Progenitor cell of endocrine pancreas (in vitro differentiated cells): ENCODE data around the gene B3GALT4. TPM values are rescaled to one million over a fixed set of nuclear protein-coding genes. Genes with fewer than 3 reads are reported as not detected.
"Not testable (repeated sequence)": the region's sequence is repeated elsewhere in the genome, so short reads cannot be mapped to it uniquely, and the experiment has no call there.

Experiments used
- DNase-seq: peaks from one replicate; pipeline ENCODE4 v3.0.0; 2021; ENCODE audit warnings: low spot score; ENCODE audit not compliant: unreplicated experiment
- H3K27ac Mint-ChIP-seq: 2 replicates; pipeline ENCODE4 v1.8.0; 2021; ENCODE audit warnings: mild to moderate bottlenecking, moderate library complexity, mixed read lengths
- H3K27me3 Mint-ChIP-seq: 2 replicates; pipeline ENCODE4 v1.8.0; 2021; ENCODE audit warnings: mixed read lengths
- H3K36me3 Mint-ChIP-seq: 2 replicates; pipeline ENCODE4 v1.8.0; 2022; ENCODE audit warnings: mixed read lengths; ENCODE audit not compliant: insufficient read depth
- H3K4me1 Mint-ChIP-seq: 2 replicates; pipeline ENCODE4 v1.8.0; 2021; ENCODE audit warnings: low read depth, mixed read lengths
- H3K4me3 Mint-ChIP-seq: 2 replicates; pipeline ENCODE4 v1.8.0; 2021; ENCODE audit warnings: low read depth, mild to moderate bottlenecking, moderate library complexity, mixed read lengths
- H3K9me3 Mint-ChIP-seq: 2 replicates; pipeline ENCODE4 v1.8.0; 2021; ENCODE audit warnings: low read depth, mixed read lengths
- CTCF ChIP-seq: fragments of 200-600 bp; sonication (generic); IDR thresholded peaks from one replicate; pipeline ENCODE4 v1.5.0; 2021; ENCODE audit warnings: antibody characterized with exemption, mild to moderate bottlenecking; ENCODE audit not compliant: unreplicated experiment
- total RNA-seq: library from RNA; stranded (reverse); gene quantifications from 2 replicates; pipeline ENCODE4 v1.2.1, GENCODE V29; 2021

B3GALT4 gene
- total RNA-seq, 1 donor from 2014 or later: 5.7 TPM

GRCh38 chr6:33280539-33280938 is 3.6 kb downstream of the B3GALT4 start:
- Mint-ChIP-seq H3K27ac (no peak overlapping the region), H3K4me1 (peaks cover 9% of the 10 kb centered on the region), H3K4me3 (no peak overlapping the region)

GRCh38 chr6:33285214-33285613 is 8.3 kb downstream of the B3GALT4 start:
- H3K36me3 Mint-ChIP-seq: peaks cover 12% of the 10 kb centered on the region
- not testable (repeated sequence) for H3K4me3 Mint-ChIP-seq, H3K27ac Mint-ChIP-seq, H3K9me3 Mint-ChIP-seq, H3K27me3 Mint-ChIP-seq, DNase-seq
- H3K4me1 Mint-ChIP-seq: peaks cover 18% of the 10 kb centered on the region

More at GRCh38 chr6:33280539-33280938, 3.6 kb downstream of the B3GALT4 start:
- Mint-ChIP-seq H3K9me3 (no peaks in the 10 kb centered on the region), H3K27me3 (no peaks in the 10 kb centered on the region), H3K36me3 (peaks cover 10% of the 10 kb centered on the region)
- TF ChIP-seq CTCF: no peak
- no peak for DNase-seq

GRCh38 chr6:33286946-33287914 is 10.3 kb downstream of the B3GALT4 start:
- H3K4me3 Mint-ChIP-seq: peak overlapping the region; percentile 97
- no peak for DNase-seq
- peaks cover 12% of the 10 kb centered on the region for H3K36me3 Mint-ChIP-seq
- H3K9me3 Mint-ChIP-seq: no peaks in the 10 kb centered on the region
- TF ChIP-seq CTCF: no peak
- no peak overlapping the region for H3K27ac Mint-ChIP-seq
- H3K27me3 Mint-ChIP-seq: no peaks in the 10 kb centered on the region
- peaks cover 25% of the 10 kb centered on the region for H3K4me1 Mint-ChIP-seq

GRCh38 chr6:33288141-33288920 is 11.4 kb downstream of the B3GALT4 start:
- no peak for TF ChIP-seq CTCF
- H3K27me3 Mint-ChIP-seq: no peaks in the 10 kb centered on the region
- peaks cover 25% of the 10 kb centered on the region for H3K4me1 Mint-ChIP-seq
- H3K4me3 Mint-ChIP-seq: peak overlapping the region; percentile 97
- peaks cover 10% of the 10 kb centered on the region for H3K36me3 Mint-ChIP-seq
- DNase-seq: no peak
- peak overlapping the region; percentile 95 for H3K27ac Mint-ChIP-seq
- no peaks in the 10 kb centered on the region for H3K9me3 Mint-ChIP-seq

- Mint-ChIP-seq H3K27ac (peak within 1 kb of the TSS; percentile 95), H3K36me3 (peaks cover 13% of the 10 kb centered on the region), H3K4me3 (peak within 1 kb of the TSS; percentile 97), H3K4me1 (peaks cover 25% of the 10 kb centered on the region), H3K9me3 (no peaks in the 10 kb centered on the region), H3K27me3 (no peaks in the 10 kb centered on the region)
- TF ChIP-seq CTCF: no peak
- DNase-seq: peak; percentile 38
Observed at GRCh38 chr6:33288921-33289783, 12.2 kb downstream of the B3GALT4 start, which contains the start of the genes PFDN6 and WDR46. Gene PFDN6, plus strand, starts transcription at chr6:33289601. Its CDS starts 256 bp downstream, at chr6:33289857. Gene WDR46, minus strand, starts transcription at chr6:33289239. Its CDS starts 69 bp downstream, at chr6:33289170.
